MM.1S (cell line): ENCODE measurements around the gene INTS2.

Experiments used
- DNase-seq: peaks from one replicate; pipeline ENCODE4 v3.0.0-alpha.2; 2015
- H2AFZ ChIP-seq: fragments of 300-600 bp; sonication (generic); 2 replicates; pipeline ENCODE4 v1.6.0; 2016; ENCODE audit warnings: antibody characterized with exemption, low read length
- H3F3A ChIP-seq: fragments of 300-600 bp; sonication (generic); 2 replicates; pipeline ENCODE4 v1.6.1; 2016; ENCODE audit warnings: mild to moderate bottlenecking, antibody characterized with exemption, low read length, moderate library complexity, mixed read lengths; ENCODE audit not compliant: insufficient read depth
- H3K27ac ChIP-seq: fragments of 300-600 bp; sonication (generic); 2 replicates; pipeline ENCODE4 v1.5.1; 2016; ENCODE audit warnings: mild to moderate bottlenecking, low read length
- H3K27me3 ChIP-seq: fragments of 300-600 bp; sonication (generic); replicated peaks from 2 replicates; pipeline ENCODE4 v1.6.0; 2016; ENCODE audit warnings: low read length; ENCODE audit not compliant: insufficient read depth
- H3K36me3 ChIP-seq: fragments of 300-600 bp; sonication (generic); replicated peaks from 2 replicates; pipeline ENCODE4 v1.6.1; 2016; ENCODE audit warnings: mild to moderate bottlenecking, low read length, mixed read lengths; ENCODE audit not compliant: insufficient read depth
- H3K4me1 ChIP-seq: fragments of 300-600 bp; sonication (generic); 2 replicates; pipeline ENCODE4 v1.6.1; 2016; ENCODE audit warnings: low read length, mixed read lengths
- H3K4me2 ChIP-seq: fragments of 300-600 bp; sonication (generic); 2 replicates; pipeline ENCODE4 v1.6.0; 2016; ENCODE audit warnings: low read depth, low read length
- H3K4me3 ChIP-seq: fragments of 300-600 bp; sonication (generic); 2 replicates; pipeline ENCODE4 v1.5.1; 2016; ENCODE audit warnings: low read length, mixed read lengths
- H3K79me2 ChIP-seq: fragments of 300-600 bp; sonication (generic); 2 replicates; pipeline ENCODE4 v1.6.1; 2016; ENCODE audit warnings: mixed run types, low read length, mixed read lengths
- H3K9ac ChIP-seq: fragments of 300-600 bp; sonication (generic); 2 replicates; pipeline ENCODE4 v1.6.1; 2016; ENCODE audit warnings: low read length, mixed read lengths
- H3K9me2 ChIP-seq: fragments of 300-600 bp; sonication (generic); replicated peaks from 2 replicates; pipeline ENCODE4 v1.6.1; 2016; ENCODE audit warnings: mild to moderate bottlenecking, low read length, mixed read lengths; ENCODE audit not compliant: insufficient read depth
- H3K9me3 ChIP-seq: fragments of 300-600 bp; sonication (generic); replicated peaks from 2 replicates; pipeline ENCODE4 v1.6.1; 2016; ENCODE audit warnings: mild to moderate bottlenecking, low read length, mixed read lengths; ENCODE audit not compliant: insufficient read depth
- H4K20me1 ChIP-seq: fragments of 300-600 bp; sonication (generic); 2 replicates; pipeline ENCODE4 v1.6.1; 2016; ENCODE audit warnings: mild to moderate bottlenecking, low read length, moderate library complexity, mixed read lengths; ENCODE audit not compliant: insufficient read depth
- EZH2 ChIP-seq: fragments of 300-600 bp; sonication (generic); optimal IDR thresholded peaks from 2 replicates; pipeline ENCODE3; 2017; ENCODE audit warnings: low read depth, mild to moderate bottlenecking, antibody characterized with exemption, low read length, mixed read lengths
- EZH2phosphoT487 ChIP-seq: fragments of 300-600 bp; sonication (generic); IDR thresholded peaks from 2 replicates; pipeline ENCODE4 v1.6.1; 2018; ENCODE audit warnings: antibody characterized with exemption, low read length
- TF ChIP-seq, protein P1 (sequence below): fragments of 300-600 bp; sonication (generic); IDR thresholded peaks from 2 replicates; pipeline ENCODE4 v1.5.1; 2016; ENCODE audit warnings: antibody characterized with exemption, low read length, mixed read lengths

The INTS2 gene

GRCh38 chr17:61966191-61966590, 38.4 kb upstream of the INTS2 start:
- no peak overlapping the region for H3K4me3 ChIP-seq
- no peak overlapping the region for H3K27ac ChIP-seq
- no peak overlapping the region for H2AFZ ChIP-seq
- no peaks in the 10 kb centered on the region for H3F3A ChIP-seq
- DNase-seq: no peak
- H3K36me3 ChIP-seq: peaks cover 8% of the 10 kb centered on the region; the same call in 1 of the 2 replicates
- no peaks in the 10 kb centered on the region for H3K79me2 ChIP-seq
- no peak for TF ChIP-seq EZH2phosphoT487
- no peak for TF ChIP-seq EZH2
- TF ChIP-seq, protein P1, sequence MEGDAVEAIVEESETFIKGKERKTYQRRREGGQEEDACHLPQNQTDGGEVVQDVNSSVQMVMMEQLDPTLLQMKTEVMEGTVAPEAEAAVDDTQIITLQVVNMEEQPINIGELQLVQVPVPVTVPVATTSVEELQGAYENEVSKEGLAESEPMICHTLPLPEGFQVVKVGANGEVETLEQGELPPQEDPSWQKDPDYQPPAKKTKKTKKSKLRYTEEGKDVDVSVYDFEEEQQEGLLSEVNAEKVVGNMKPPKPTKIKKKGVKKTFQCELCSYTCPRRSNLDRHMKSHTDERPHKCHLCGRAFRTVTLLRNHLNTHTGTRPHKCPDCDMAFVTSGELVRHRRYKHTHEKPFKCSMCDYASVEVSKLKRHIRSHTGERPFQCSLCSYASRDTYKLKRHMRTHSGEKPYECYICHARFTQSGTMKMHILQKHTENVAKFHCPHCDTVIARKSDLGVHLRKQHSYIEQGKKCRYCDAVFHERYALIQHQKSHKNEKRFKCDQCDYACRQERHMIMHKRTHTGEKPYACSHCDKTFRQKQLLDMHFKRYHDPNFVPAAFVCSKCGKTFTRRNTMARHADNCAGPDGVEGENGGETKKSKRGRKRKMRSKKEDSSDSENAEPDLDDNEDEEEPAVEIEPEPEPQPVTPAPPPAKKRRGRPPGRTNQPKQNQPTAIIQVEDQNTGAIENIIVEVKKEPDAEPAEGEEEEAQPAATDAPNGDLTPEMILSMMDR: no peak
- no peak overlapping the region for H3K9ac ChIP-seq
- H4K20me1 ChIP-seq: no peaks in the 10 kb centered on the region
- no peaks in the 10 kb centered on the region for H3K4me1 ChIP-seq
- no peaks in the 10 kb centered on the region for H3K9me3 ChIP-seq
- H3K4me2 ChIP-seq: no peak overlapping the region
- no peaks in the 10 kb centered on the region for H3K27me3 ChIP-seq
- H3K9me2 ChIP-seq: no peaks in the 10 kb centered on the region

- Histone ChIP-seq H3K9ac (no peak overlapping the region), H3K9me2 (no peaks in the 10 kb centered on the region), H3K27ac (no peak overlapping the region), H4K20me1 (no peaks in the 10 kb centered on the region), H3K79me2 (no peaks in the 10 kb centered on the region), H3K9me3 (no peaks in the 10 kb centered on the region), H3K4me2 (no peak overlapping the region), H3K27me3 (no peaks in the 10 kb centered on the region), H3F3A (no peaks in the 10 kb centered on the region), H3K36me3 (peaks cover 10% of the 10 kb centered on the region), H2AFZ (no peak overlapping the region), H3K4me1 (no peaks in the 10 kb centered on the region), H3K4me3 (no peak overlapping the region)
- DNase-seq: no peak
- TF ChIP-seq EZH2phosphoT487 (no peak), EZH2 (no peak)
- TF ChIP-seq, protein P1: no peak
These were observed 27.8 kb upstream of the INTS2 start for GRCh38 chr17:61955619-61956018.

- Histone ChIP-seq H2AFZ (no peak overlapping the region), H3K79me2 (no peaks in the 10 kb centered on the region), H3K9ac (no peak overlapping the region), H3K4me3 (no peak overlapping the region), H3K27ac (no peak overlapping the region), H3K9me3 (no peaks in the 10 kb centered on the region), H3K4me2 (no peak overlapping the region), H3K36me3 (peaks cover 2% of the 10 kb centered on the region; the same call in 1 of the 2 replicates), H3F3A (no peaks in the 10 kb centered on the region), H3K4me1 (no peaks in the 10 kb centered on the region), H4K20me1 (no peaks in the 10 kb centered on the region), H3K9me2 (no peaks in the 10 kb centered on the region), H3K27me3 (no peaks in the 10 kb centered on the region)
- TF ChIP-seq, protein P1: no peak
- no peak for TF ChIP-seq EZH2
- TF ChIP-seq EZH2phosphoT487: no peak
- no peak for DNase-seq
These were observed 19.7 kb upstream of the INTS2 start for GRCh38 chr17:61947367-61948078.
